GM12878 (cell line): Measurements from ENCODE around the gene ASCL4. TPM values are rescaled to one million over a fixed set of nuclear protein-coding genes. Genes with fewer than 3 reads are reported as not detected.

Source experiments
- ATF7 ChIP-seq: fragments of 450-650 bp; IDR thresholded peaks from 2 replicates; pipeline ENCODE4 v1.6.1; 2016; ENCODE audit warnings: low read depth, mild to moderate bottlenecking
- BACH1 ChIP-seq: fragments of 450-650 bp; IDR thresholded peaks from 2 replicates; pipeline ENCODE4 v1.6.1; 2017; ENCODE audit warnings: mild to moderate bottlenecking, borderline replicate concordance
- EED ChIP-seq: sonication (generic); IDR thresholded peaks from 2 replicates; pipeline ENCODE4 v1.6.1; 2016; ENCODE audit warnings: antibody characterized with exemption, low read depth
- HSF1 ChIP-seq: fragments of 150-350 bp; IDR thresholded peaks from 2 replicates; pipeline ENCODE4 v1.6.1; 2014; ENCODE audit warnings: mild to moderate bottlenecking, low read depth, low read length
- LARP7 ChIP-seq: fragments of 450-650 bp; IDR thresholded peaks from 2 replicates; pipeline ENCODE4 v1.6.1; 2017; ENCODE audit warnings: mild to moderate bottlenecking
- MEF2A ChIP-seq: IDR thresholded peaks from 2 replicates; pipeline ENCODE4 v1.6.1; 2011; ENCODE audit warnings: low read depth, mild to moderate bottlenecking, low read length, moderate library complexity; ENCODE audit not compliant: insufficient read depth
- NR2F1 ChIP-seq: fragments of 450-650 bp; conservative IDR thresholded peaks from 2 replicates; pipeline ENCODE4 v1.6.1; 2017; ENCODE audit warnings: mild to moderate bottlenecking
- RELB ChIP-seq: fragments of 450-650 bp; IDR thresholded peaks from 2 replicates; pipeline ENCODE4 v1.6.1; 2017; ENCODE audit warnings: low read depth, mild to moderate bottlenecking, moderate library complexity
- RUNX3 ChIP-seq: IDR thresholded peaks from 2 replicates; pipeline ENCODE4 v1.6.1; 2012; ENCODE audit warnings: low read length, inconsistent platforms
- SREBF2 ChIP-seq: IDR thresholded peaks from 2 replicates; pipeline ENCODE4 v1.6.1; 2012; ENCODE audit warnings: mild to moderate bottlenecking, low read length
- STAT1 ChIP-seq: fragments of 450-650 bp; conservative IDR thresholded peaks from 2 replicates; pipeline ENCODE4 v1.6.1; 2014; ENCODE audit warnings: antibody characterized with exemption, mild to moderate bottlenecking
- SUZ12 ChIP-seq: fragments of 200-600 bp; sonication (generic); IDR thresholded peaks from one replicate; pipeline ENCODE4 v1.6.1; 2018; ENCODE audit warnings: antibody characterized with exemption, mild to moderate bottlenecking; ENCODE audit not compliant: unreplicated experiment
- polyA plus RNA-seq, 11 experiments: library from polyadenylated mRNA; depleted of rRNA in 4 of 11; unstranded in 6 of 11; stranded (reverse) in 5 of 11; fragments of >200 nt; fragmentation: Nextera tagmentation in 4 of 11; fragmentation: Illumina TruSeq in 1 of 11; extraction: Ambion mirVana in 4 of 11; extraction: Trizol in 1 of 11; gene quantifications; 1 replicate in 1 of 11; 2 replicates in 10 of 11; pipeline versions ENCODE4 v1.2.1 to v1.2.3, GENCODE V29; 2011 to 2016; ENCODE audit warnings: inconsistent platforms in 2 of 11, missing spikeins in 2 of 11, low read depth in 1 of 11
- total RNA-seq, 4 experiments: library from RNA; depleted of rRNA in 3 of 4; stranded (reverse); fragments of >200 nt in 3 of 4; fragmentation: Illumina TruSeq in 1 of 4; extraction: Trizol in 1 of 4; gene quantifications; 2 replicates each; pipeline versions ENCODE4 v1.2.1 to v1.2.3, GENCODE V29; 2013 to 2021
- TF ChIP-seq, protein P1 (sequence below): fragments of 450-650 bp; IDR thresholded peaks from 2 replicates; pipeline ENCODE4 v1.6.1; 2018; ENCODE audit warnings: borderline replicate concordance, mild to moderate bottlenecking; ENCODE audit not compliant: partially characterized antibody
- TF ChIP-seq, protein P2 (sequence below): fragments of 450-650 bp; formaldehyde crosslinking; IDR thresholded peaks from 2 replicates; pipeline ENCODE4 v1.5.0; 2022; ENCODE audit warnings: mild to moderate bottlenecking, missing genetic modification characterization
- TF ChIP-seq, protein P3 (sequence below): IDR thresholded peaks from 2 replicates; pipeline ENCODE4 v1.6.1; 2012; ENCODE audit warnings: low read length, inconsistent platforms

Gene ASCL4
- total and polyA plus RNA-seq, 10 of the 15 experiments (the other 5 are each of a cell fraction or from before 2014, with no cell fraction given): not detected

- TF ChIP-seq, protein P1, sequence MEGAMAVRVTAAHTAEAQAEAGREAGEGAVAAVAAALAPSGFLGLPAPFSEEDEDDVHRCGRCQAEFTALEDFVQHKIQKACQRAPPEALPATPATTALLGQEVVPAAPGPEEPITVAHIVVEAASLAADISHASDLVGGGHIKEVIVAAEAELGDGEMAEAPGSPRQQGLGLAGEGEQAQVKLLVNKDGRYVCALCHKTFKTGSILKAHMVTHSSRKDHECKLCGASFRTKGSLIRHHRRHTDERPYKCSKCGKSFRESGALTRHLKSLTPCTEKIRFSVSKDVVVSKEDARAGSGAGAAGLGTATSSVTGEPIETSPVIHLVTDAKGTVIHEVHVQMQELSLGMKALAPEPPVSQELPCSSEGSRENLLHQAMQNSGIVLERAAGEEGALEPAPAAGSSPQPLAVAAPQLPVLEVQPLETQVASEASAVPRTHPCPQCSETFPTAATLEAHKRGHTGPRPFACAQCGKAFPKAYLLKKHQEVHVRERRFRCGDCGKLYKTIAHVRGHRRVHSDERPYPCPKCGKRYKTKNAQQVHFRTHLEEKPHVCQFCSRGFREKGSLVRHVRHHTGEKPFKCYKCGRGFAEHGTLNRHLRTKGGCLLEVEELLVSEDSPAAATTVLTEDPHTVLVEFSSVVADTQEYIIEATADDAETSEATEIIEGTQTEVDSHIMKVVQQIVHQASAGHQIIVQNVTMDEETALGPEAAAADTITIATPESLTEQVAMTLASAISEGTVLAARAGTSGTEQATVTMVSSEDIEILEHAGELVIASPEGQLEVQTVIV: no peak
- TF ChIP-seq MEF2A (no peak), ATF7 (peak; percentile 40; the same call in 1 of the 2 replicates), RUNX3 (peak; percentile 81), HSF1 (no peak), SUZ12 (no peak), EED (no peak), STAT1 (no peak), NR2F1 (no peak), RELB (no peak), SREBF2 (no peak), BACH1 (no peak), LARP7 (no peak)
- TF ChIP-seq, protein P2, sequence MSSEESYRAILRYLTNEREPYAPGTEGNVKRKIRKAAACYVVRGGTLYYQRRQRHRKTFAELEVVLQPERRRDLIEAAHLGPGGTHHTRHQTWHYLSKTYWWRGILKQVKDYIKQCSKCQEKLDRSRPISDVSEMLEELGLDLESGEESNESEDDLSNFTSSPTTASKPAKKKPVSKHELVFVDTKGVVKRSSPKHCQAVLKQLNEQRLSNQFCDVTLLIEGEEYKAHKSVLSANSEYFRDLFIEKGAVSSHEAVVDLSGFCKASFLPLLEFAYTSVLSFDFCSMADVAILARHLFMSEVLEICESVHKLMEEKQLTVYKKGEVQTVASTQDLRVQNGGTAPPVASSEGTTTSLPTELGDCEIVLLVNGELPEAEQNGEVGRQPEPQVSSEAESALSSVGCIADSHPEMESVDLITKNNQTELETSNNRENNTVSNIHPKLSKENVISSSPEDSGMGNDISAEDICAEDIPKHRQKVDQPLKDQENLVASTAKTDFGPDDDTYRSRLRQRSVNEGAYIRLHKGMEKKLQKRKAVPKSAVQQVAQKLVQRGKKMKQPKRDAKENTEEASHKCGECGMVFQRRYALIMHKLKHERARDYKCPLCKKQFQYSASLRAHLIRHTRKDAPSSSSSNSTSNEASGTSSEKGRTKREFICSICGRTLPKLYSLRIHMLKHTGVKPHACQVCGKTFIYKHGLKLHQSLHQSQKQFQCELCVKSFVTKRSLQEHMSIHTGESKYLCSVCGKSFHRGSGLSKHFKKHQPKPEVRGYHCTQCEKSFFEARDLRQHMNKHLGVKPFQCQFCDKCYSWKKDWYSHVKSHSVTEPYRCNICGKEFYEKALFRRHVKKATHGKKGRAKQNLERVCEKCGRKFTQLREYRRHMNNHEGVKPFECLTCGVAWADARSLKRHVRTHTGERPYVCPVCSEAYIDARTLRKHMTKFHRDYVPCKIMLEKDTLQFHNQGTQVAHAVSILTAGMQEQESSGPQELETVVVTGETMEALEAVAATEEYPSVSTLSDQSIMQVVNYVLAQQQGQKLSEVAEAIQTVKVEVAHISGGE (CRISPR knock-in tag): no peak
- TF ChIP-seq, protein P3, sequence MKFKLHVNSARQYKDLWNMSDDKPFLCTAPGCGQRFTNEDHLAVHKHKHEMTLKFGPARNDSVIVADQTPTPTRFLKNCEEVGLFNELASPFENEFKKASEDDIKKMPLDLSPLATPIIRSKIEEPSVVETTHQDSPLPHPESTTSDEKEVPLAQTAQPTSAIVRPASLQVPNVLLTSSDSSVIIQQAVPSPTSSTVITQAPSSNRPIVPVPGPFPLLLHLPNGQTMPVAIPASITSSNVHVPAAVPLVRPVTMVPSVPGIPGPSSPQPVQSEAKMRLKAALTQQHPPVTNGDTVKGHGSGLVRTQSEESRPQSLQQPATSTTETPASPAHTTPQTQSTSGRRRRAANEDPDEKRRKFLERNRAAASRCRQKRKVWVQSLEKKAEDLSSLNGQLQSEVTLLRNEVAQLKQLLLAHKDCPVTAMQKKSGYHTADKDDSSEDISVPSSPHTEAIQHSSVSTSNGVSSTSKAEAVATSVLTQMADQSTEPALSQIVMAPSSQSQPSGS: peak; percentile 58; the same call in 1 of the 2 replicates
These were observed 9.2 kb downstream of the ASCL4 start (continued) for GRCh38 chr12:107783406-107784376.
